ENCODE results near the gene ZNF175.

DNA sequence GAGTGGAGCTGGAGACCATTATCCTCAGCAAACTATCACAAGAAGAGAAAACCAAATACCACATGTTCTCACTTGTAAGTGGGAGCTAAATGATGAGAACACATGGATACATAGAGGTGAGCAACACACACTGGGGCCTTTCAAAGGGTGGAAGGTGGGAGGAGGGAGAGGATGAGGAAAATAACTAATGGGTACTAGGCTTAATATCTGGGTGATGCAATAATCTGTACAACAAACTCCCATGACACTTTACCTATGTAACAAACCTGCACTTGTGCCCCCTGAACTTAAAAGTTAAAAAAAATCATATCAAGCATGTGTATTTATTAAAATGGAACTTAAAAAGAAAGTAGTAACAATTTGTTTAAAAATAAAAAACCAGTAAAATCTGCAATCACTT lies 70.6 kb downstream of the ZNF175 start:
- no peak for TF ChIP-seq EZH2 (IDR thresholded peaks at IDR 0.05)
- TF ChIP-seq, protein P1, sequence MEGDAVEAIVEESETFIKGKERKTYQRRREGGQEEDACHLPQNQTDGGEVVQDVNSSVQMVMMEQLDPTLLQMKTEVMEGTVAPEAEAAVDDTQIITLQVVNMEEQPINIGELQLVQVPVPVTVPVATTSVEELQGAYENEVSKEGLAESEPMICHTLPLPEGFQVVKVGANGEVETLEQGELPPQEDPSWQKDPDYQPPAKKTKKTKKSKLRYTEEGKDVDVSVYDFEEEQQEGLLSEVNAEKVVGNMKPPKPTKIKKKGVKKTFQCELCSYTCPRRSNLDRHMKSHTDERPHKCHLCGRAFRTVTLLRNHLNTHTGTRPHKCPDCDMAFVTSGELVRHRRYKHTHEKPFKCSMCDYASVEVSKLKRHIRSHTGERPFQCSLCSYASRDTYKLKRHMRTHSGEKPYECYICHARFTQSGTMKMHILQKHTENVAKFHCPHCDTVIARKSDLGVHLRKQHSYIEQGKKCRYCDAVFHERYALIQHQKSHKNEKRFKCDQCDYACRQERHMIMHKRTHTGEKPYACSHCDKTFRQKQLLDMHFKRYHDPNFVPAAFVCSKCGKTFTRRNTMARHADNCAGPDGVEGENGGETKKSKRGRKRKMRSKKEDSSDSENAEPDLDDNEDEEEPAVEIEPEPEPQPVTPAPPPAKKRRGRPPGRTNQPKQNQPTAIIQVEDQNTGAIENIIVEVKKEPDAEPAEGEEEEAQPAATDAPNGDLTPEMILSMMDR (IDR thresholded peaks at IDR 0.05), result no peak
